DND-41 (cell line): ENCODE data around the gene SOX18.

Experiments used
- ATAC-seq: fragments of 200-7000 bp; cut with Tn5 transposase; 3 replicates; pipeline ENCODE4 v1.9.1; 2021; ENCODE audit warnings: low read depth; ENCODE audit not compliant: insufficient read depth
- DNase-seq: peaks from one replicate; pipeline ENCODE4 v3.0.0-alpha.2; 2020
- H2AFZ ChIP-seq: 2 replicates; pipeline ENCODE4 v1.6.0; 2012; ENCODE audit warnings: low read depth, low read length
- H3K27ac ChIP-seq: 2 replicates; pipeline ENCODE4 v1.5.1; 2012; ENCODE audit warnings: low read length, inconsistent platforms
- H3K27me3 ChIP-seq: fragments of 200-600 bp; sonication (generic); 2 replicates; pipeline ENCODE4 v1.6.0; 2012; ENCODE audit warnings: low read length, mild to moderate bottlenecking, inconsistent platforms; ENCODE audit not compliant: insufficient read depth, poor library complexity
- H3K36me3 ChIP-seq: 2 replicates; pipeline ENCODE4 v1.5.1; 2012; ENCODE audit warnings: low read length, inconsistent platforms; ENCODE audit not compliant: insufficient read depth
- H3K4me1 ChIP-seq: 2 replicates; pipeline ENCODE4 v1.5.1; 2012; ENCODE audit warnings: mild to moderate bottlenecking, low read length; ENCODE audit not compliant: insufficient read depth
- H3K4me2 ChIP-seq: 2 replicates; pipeline ENCODE4 v1.6.0; 2012; ENCODE audit warnings: mild to moderate bottlenecking, moderate library complexity, low read length, inconsistent platforms; ENCODE audit not compliant: insufficient read depth
- H3K4me3 ChIP-seq, 2 experiments: fragments of 200-600 bp in 1 of 2; shearing (Covaris generic) in 1 of 2; 2 replicates each; pipeline ENCODE4 v1.5.1; 2012 to 2016; ENCODE audit warnings: inconsistent platforms in 2 of 2, low read length in 2 of 2, mild to moderate bottlenecking in 2 of 2, low read depth in 1 of 2, moderate library complexity in 1 of 2
- H3K79me2 ChIP-seq: 2 replicates; pipeline ENCODE4 v1.6.0; 2012; ENCODE audit warnings: low read length, inconsistent platforms; ENCODE audit not compliant: insufficient read depth
- H3K9ac ChIP-seq: 2 replicates; pipeline ENCODE4 v1.6.0; 2012; ENCODE audit warnings: low read depth, mild to moderate bottlenecking, inconsistent platforms, low read length, moderate library complexity
- H3K9me3 ChIP-seq: 2 replicates; pipeline ENCODE4 v1.5.1; 2012; ENCODE audit warnings: low read length, moderate library complexity, mild to moderate bottlenecking, inconsistent platforms; ENCODE audit not compliant: insufficient read depth, severe bottlenecking
- H4K20me1 ChIP-seq: 2 replicates; pipeline ENCODE4 v1.6.0; 2012; ENCODE audit warnings: low read length; ENCODE audit not compliant: insufficient read depth
- EZH2 ChIP-seq: IDR thresholded peaks from 3 replicates; pipeline ENCODE4 v1.6.1; 2012; ENCODE audit warnings: borderline replicate concordance, low read depth, mild to moderate bottlenecking, moderate library complexity, low read length, inconsistent platforms; ENCODE audit not compliant: severe bottlenecking
- TF ChIP-seq, protein P1 (sequence below): IDR thresholded peaks from 2 replicates; pipeline ENCODE4 v1.5.1; 2012; ENCODE audit warnings: borderline replicate concordance, low read length, moderate library complexity, mild to moderate bottlenecking; ENCODE audit not compliant: poor library complexity, severe bottlenecking; ENCODE audit errors: extremely low read depth

SOX18 gene

DNA sequence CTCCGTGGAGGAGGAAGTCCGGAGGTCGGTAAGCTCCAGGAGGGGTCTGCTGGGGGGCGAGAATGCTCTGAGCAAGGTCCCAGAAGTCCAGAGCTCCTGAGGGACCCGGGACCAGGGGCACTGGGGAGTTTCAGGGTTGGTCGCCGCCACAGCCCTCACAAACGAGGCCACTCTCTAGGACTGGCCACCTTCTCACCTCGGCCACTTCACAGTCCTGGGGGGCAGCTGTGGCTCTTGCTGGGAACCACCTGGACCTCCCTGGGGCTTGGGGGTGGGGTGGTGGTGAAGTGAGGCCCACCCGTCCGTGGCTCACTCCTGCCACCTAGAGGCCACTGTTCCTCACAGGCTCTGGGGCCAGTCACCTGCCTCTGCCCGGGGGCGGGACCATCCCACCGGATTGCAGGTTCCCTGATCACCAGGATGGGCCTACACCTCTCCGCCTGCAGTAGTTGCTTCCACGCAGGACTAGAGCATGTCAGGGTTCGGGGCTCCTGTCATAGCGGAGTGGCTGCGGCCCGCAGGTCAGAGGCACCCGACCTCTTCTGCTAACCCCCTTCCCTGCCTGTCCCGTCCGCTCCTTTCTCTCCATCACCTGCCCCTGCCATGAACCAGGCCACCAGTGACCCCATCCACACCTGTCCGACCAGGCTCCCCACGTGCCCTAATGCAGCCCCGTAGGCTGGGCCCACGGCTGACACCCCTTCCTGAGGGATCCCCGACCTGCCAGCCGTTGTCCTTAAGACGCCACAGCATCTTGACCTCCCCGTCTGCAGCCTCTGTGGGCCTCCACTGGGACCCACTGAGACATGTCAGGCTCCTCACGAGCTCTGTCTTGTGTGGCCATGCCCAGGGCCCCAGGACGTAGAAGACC, 8.4 kb upstream of the SOX18 start:
- H3K36me3 ChIP-seq: no peaks in the 10 kb centered on the region
- H3K4me2 ChIP-seq: no peak overlapping the region
- peak; percentile 82 for DNase-seq
- peaks cover 13% of the 10 kb centered on the region for H3K4me1 ChIP-seq
- no peaks in the 10 kb centered on the region for H3K79me2 ChIP-seq
- no peak overlapping the region for H2AFZ ChIP-seq
- no peak overlapping the region for H3K27ac ChIP-seq
- no peak overlapping the region for H3K4me3 ChIP-seq
- TF ChIP-seq EZH2: no peak
- TF ChIP-seq, protein P1, sequence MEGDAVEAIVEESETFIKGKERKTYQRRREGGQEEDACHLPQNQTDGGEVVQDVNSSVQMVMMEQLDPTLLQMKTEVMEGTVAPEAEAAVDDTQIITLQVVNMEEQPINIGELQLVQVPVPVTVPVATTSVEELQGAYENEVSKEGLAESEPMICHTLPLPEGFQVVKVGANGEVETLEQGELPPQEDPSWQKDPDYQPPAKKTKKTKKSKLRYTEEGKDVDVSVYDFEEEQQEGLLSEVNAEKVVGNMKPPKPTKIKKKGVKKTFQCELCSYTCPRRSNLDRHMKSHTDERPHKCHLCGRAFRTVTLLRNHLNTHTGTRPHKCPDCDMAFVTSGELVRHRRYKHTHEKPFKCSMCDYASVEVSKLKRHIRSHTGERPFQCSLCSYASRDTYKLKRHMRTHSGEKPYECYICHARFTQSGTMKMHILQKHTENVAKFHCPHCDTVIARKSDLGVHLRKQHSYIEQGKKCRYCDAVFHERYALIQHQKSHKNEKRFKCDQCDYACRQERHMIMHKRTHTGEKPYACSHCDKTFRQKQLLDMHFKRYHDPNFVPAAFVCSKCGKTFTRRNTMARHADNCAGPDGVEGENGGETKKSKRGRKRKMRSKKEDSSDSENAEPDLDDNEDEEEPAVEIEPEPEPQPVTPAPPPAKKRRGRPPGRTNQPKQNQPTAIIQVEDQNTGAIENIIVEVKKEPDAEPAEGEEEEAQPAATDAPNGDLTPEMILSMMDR: peak; percentile 96
- H3K9ac ChIP-seq: no peak overlapping the region
- H3K9me3 ChIP-seq: no peaks in the 10 kb centered on the region
- no peaks in the 10 kb centered on the region for H4K20me1 ChIP-seq
- H3K27me3 ChIP-seq: no peaks in the 10 kb centered on the region
- ATAC-seq: peak; percentile 85

DNA sequence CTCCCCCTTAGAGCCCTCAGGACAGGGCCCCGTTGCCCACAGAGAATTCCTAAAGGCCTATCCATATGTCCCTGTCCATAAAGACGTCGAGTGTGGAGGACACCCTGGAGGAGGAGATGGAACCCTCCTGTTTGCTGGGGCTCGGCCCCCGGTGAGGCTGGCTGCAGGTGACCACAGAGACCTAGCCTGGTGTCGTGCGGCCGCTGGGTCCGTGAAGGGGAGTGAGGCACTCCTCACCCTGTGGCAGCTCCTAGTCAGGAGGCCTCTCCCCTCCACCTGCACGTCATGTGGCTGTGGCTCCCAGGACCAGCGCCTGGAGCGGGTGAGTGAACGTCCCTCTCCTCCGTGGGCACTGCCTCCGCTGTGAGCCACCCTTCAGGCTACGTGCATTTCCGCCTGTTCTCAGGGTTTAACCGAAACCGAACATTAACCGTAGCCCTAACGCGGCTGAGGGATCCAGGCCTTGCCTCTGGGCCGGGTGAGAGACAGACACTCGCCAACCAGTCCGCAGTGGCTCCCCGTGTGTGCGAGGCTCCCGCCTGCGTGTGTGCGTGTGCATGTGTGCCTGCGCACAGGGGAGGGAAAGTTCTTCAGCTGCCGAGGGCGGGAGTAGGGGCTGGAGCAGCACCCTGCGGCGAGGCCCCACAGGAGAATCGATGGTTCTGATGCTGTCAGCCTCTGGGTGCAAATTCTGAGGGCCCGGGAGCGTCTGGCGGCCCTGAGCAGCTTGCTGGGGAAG, 7.6 kb upstream of the SOX18 start:
- Histone ChIP-seq H2AFZ (no peak overlapping the region), H3K4me3 (no peak overlapping the region), H3K27me3 (no peaks in the 10 kb centered on the region), H3K9me3 (no peaks in the 10 kb centered on the region), H3K79me2 (no peaks in the 10 kb centered on the region), H3K9ac (no peak overlapping the region), H4K20me1 (no peaks in the 10 kb centered on the region), H3K36me3 (no peaks in the 10 kb centered on the region), H3K4me2 (no peak overlapping the region), H3K4me1 (peaks cover 6% of the 10 kb centered on the region), H3K27ac (no peak overlapping the region)
- ATAC-seq: peak; percentile 9; the same call in 2 of the 3 replicates
- TF ChIP-seq, protein P1: no peak
- TF ChIP-seq EZH2: no peak
- DNase-seq: no peak

DNA sequence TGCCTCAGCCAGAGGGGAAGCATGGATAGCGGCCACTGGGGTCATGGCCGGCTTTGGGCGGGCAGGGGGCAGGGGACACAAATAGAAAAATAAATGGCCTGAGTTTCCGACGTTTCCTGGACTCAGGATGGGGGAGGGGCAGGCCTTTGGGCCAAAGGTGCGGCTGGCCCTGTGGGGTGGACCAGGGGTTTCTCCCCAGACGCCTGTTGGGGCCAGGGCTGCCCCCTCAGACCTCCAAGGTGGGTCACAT, 7.1 kb upstream of the SOX18 start:
- H4K20me1 ChIP-seq: no peaks in the 10 kb centered on the region
- no peak overlapping the region for H3K4me2 ChIP-seq
- H3K9ac ChIP-seq: no peak overlapping the region
- ATAC-seq (no peak), DNase-seq (no peak)
- H3K79me2 ChIP-seq: no peaks in the 10 kb centered on the region
- no peaks in the 10 kb centered on the region for H3K27me3 ChIP-seq
- H3K4me3 ChIP-seq: no peak overlapping the region
- no peak overlapping the region for H2AFZ ChIP-seq
- H3K4me1 ChIP-seq: peaks cover 4% of the 10 kb centered on the region; the same call in 1 of the 2 replicates
- no peak for TF ChIP-seq EZH2
- TF ChIP-seq, protein P1: no peak
- H3K27ac ChIP-seq: no peak overlapping the region
- no peaks in the 10 kb centered on the region for H3K9me3 ChIP-seq
- no peaks in the 10 kb centered on the region for H3K36me3 ChIP-seq
